Nephron progenitor cell (in vitro differentiated cells): ENCODE measurements around the gene NLGN1.

Experiments used
- DNase-seq: peaks from one replicate; pipeline ENCODE4 v3.0.0; 2021
- H3K27ac Mint-ChIP-seq: 2 replicates; pipeline ENCODE4 v1.8.0; 2021; ENCODE audit warnings: mild to moderate bottlenecking, moderate library complexity, mixed read lengths
- H3K27me3 Mint-ChIP-seq: 2 replicates; pipeline ENCODE4 v1.8.0; 2021; ENCODE audit warnings: mild to moderate bottlenecking, low read depth, mixed read lengths; ENCODE audit not compliant: poor library complexity
- H3K36me3 Mint-ChIP-seq: 2 replicates; pipeline ENCODE4 v1.8.0; 2021; ENCODE audit warnings: low read depth, mixed read lengths
- H3K4me1 Mint-ChIP-seq: 2 replicates; pipeline ENCODE4 v1.8.0; 2021; ENCODE audit warnings: mixed read lengths
- H3K4me3 Mint-ChIP-seq: 2 replicates; pipeline ENCODE4 v1.8.0; 2021; ENCODE audit warnings: mild to moderate bottlenecking, moderate library complexity, mixed read lengths
- H3K9me3 Mint-ChIP-seq: 2 replicates; pipeline ENCODE4 v1.8.0; 2021; ENCODE audit warnings: mild to moderate bottlenecking, moderate library complexity, mixed read lengths
- CTCF ChIP-seq: fragments of 200-600 bp; sonication (generic); IDR thresholded peaks from 2 replicates; pipeline ENCODE4 v1.5.0; 2021; ENCODE audit warnings: antibody characterized with exemption

NLGN1 gene

GRCh38 chr3:173799060-173799816 is 401.7 kb downstream of the NLGN1 start:
- Mint-ChIP-seq H3K9me3 (no peaks in the 10 kb centered on the region), H3K27me3 (no peaks in the 10 kb centered on the region), H3K4me3 (no peak overlapping the region), H3K36me3 (no peaks in the 10 kb centered on the region), H3K4me1 (peaks cover 26% of the 10 kb centered on the region), H3K27ac (no peak overlapping the region)
- DNase-seq = no peak
- TF ChIP-seq CTCF = no peak

DNA sequence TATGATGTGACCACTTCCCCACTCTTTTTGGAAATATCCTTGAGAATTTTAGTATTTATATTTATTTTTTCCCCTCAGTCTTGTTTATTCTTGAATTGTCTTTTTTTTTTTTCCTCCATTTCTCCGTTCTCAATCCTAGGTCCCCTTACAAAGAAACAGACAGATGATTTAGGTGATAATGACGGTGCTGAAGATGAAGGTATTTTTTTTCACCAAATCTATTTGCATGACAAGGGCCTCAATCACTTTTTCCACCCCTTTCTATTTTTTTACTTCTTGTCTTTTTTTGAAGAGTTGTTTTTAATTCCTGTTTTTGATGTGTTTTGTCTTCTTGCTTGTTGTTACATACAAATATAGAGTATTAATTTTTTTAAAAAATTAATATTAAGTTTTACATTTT is 402.6 kb downstream of the NLGN1 start:
- Mint-ChIP-seq H3K9me3 (no peaks in the 10 kb centered on the region), H3K4me1 (peaks cover 26% of the 10 kb centered on the region), H3K36me3 (no peaks in the 10 kb centered on the region), H3K27me3 (no peaks in the 10 kb centered on the region), H3K4me3 (no peak overlapping the region), H3K27ac (no peak overlapping the region)
- TF ChIP-seq CTCF = no peak
- DNase-seq = no peak

- H3K27ac Mint-ChIP-seq = no peak overlapping the region
- DNase-seq = no peak
- peaks cover 13% of the 10 kb centered on the region for H3K4me1 Mint-ChIP-seq
- no peaks in the 10 kb centered on the region for H3K9me3 Mint-ChIP-seq
- no peak for TF ChIP-seq CTCF
- H3K4me3 Mint-ChIP-seq = no peak overlapping the region
- H3K36me3 Mint-ChIP-seq = no peaks in the 10 kb centered on the region
- no peaks in the 10 kb centered on the region for H3K27me3 Mint-ChIP-seq
These were observed 417.3 kb downstream of the NLGN1 start for GRCh38 chr3:173814809-173815208.

GRCh38 chr3:173819368-173819767 is 421.8 kb downstream of the NLGN1 start:
- H3K27me3 Mint-ChIP-seq = no peaks in the 10 kb centered on the region
- no peak for TF ChIP-seq CTCF
- no peak overlapping the region for H3K4me3 Mint-ChIP-seq
- H3K9me3 Mint-ChIP-seq = no peaks in the 10 kb centered on the region
- H3K27ac Mint-ChIP-seq = no peak overlapping the region
- no peak for DNase-seq
- H3K4me1 Mint-ChIP-seq = peaks cover 13% of the 10 kb centered on the region
- no peaks in the 10 kb centered on the region for H3K36me3 Mint-ChIP-seq

DNA sequence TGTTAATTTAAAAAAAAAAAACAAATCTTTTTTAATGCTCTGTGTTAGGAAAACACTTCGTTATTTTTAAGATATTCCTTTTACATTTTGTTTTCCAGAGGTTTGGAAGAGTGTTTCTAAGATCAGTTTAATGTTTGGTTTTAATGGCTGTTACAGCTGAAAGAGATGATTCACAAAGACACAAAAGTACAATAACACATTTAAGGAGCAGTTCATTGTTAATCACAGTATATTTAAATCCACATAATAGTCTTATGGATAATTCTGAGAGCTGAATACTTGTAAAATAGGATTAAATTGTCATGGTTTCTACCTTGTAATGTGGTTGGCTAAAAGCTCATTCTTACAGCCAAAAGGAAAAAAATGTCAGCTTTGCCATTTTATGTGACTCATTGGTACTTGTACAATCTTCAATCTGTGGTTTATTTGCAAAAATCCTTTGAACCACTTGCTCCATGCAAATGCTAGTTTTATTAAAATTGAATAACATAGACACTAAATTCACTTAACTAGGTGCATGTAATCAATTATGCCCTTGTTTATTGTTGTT is 426.4 kb downstream of the NLGN1 start:
- TF ChIP-seq CTCF = no peak
- Mint-ChIP-seq H3K4me1 (peaks cover 7% of the 10 kb centered on the region), H3K27ac (no peak overlapping the region), H3K4me3 (no peak overlapping the region), H3K36me3 (no peaks in the 10 kb centered on the region), H3K27me3 (no peaks in the 10 kb centered on the region), H3K9me3 (no peaks in the 10 kb centered on the region)
- no peak for DNase-seq

DNA sequence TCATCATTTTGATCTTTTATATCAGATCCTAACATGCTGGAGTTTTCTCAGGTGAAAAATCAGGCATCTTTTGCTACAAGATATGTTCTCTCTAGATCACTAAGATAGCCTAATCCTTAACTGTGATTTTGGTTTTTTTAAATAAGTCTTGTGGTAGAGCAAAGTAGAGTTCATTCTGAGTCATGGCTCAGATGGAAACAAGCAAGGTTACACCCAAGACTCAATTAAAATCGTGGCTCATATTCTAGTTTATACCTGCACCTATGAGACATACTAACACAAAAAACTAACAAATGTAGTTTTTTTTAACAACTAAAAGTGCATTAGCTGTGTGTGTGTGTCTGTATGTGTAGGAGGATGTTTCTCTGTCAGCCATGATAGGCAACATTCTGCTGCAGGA is 428.2 kb downstream of the NLGN1 start:
- DNase-seq = no peak
- no peak overlapping the region for H3K4me3 Mint-ChIP-seq

More for the DNA sequence above, 428.2 kb downstream of the NLGN1 start:
- Mint-ChIP-seq H3K27me3 (no peaks in the 10 kb centered on the region), H3K9me3 (no peaks in the 10 kb centered on the region), H3K4me1 (no peaks in the 10 kb centered on the region), H3K27ac (no peak overlapping the region), H3K36me3 (no peaks in the 10 kb centered on the region)
- TF ChIP-seq CTCF = no peak
